GM12878 (cell line): ENCODE results near the gene CHRND. TPM values are rescaled to one million over a fixed set of nuclear protein-coding genes. Genes with fewer than 3 reads are reported as not detected.

Source experiments
- BMI1 ChIP-seq: fragments of 450-650 bp; IDR thresholded peaks from 2 replicates; pipeline ENCODE4 v1.6.1; 2016; ENCODE audit warnings: mild to moderate bottlenecking, moderate library complexity, borderline replicate concordance
- IKZF1 ChIP-seq: fragments of 450-650 bp; conservative IDR thresholded peaks from 2 replicates; pipeline ENCODE4 v1.6.1; 2017; ENCODE audit warnings: antibody characterized with exemption, mild to moderate bottlenecking
- NFXL1 ChIP-seq: fragments of 450-650 bp; IDR thresholded peaks from 2 replicates; pipeline ENCODE4 v1.6.1; 2017; ENCODE audit warnings: antibody characterized with exemption, mild to moderate bottlenecking, borderline replicate concordance
- TAF1 ChIP-seq: IDR thresholded peaks from 2 replicates; pipeline ENCODE4 v1.6.1; 2011; ENCODE audit warnings: mild to moderate bottlenecking, low read depth, low read length, borderline replicate concordance
- polyA plus RNA-seq, 11 experiments: library from polyadenylated mRNA; depleted of rRNA in 4 of 11; unstranded in 6 of 11; stranded (reverse) in 5 of 11; fragments of >200 nt; fragmentation: Nextera tagmentation in 4 of 11; fragmentation: Illumina TruSeq in 1 of 11; extraction: Ambion mirVana in 4 of 11; extraction: Trizol in 1 of 11; gene quantifications; 1 replicate in 1 of 11; 2 replicates in 10 of 11; pipeline versions ENCODE4 v1.2.1 to v1.2.3, GENCODE V29; 2011 to 2016; ENCODE audit warnings: inconsistent platforms in 2 of 11, missing spikeins in 2 of 11, low read depth in 1 of 11
- total RNA-seq, 4 experiments: library from RNA; depleted of rRNA in 3 of 4; stranded (reverse); fragments of >200 nt in 3 of 4; fragmentation: Illumina TruSeq in 1 of 4; extraction: Trizol in 1 of 4; gene quantifications; 2 replicates each; pipeline versions ENCODE4 v1.2.1 to v1.2.3, GENCODE V29; 2013 to 2021
- TF ChIP-seq, protein P1 (sequence below): IDR thresholded peaks from 2 replicates; pipeline ENCODE4 v1.6.1; 2011; ENCODE audit warnings: mild to moderate bottlenecking, low read depth, low read length, moderate library complexity; ENCODE audit not compliant: insufficient replicate concordance
- TF ChIP-seq, protein P2 (sequence below): IDR thresholded peaks from 2 replicates; pipeline ENCODE4 v1.6.1; 2012; ENCODE audit warnings: low read depth, low read length, improper control_type of control experiment

Gene CHRND
- total and polyA plus RNA-seq, 10 of the 15 experiments (the other 5 are each of a cell fraction or from before 2014, with no cell fraction given): not detected

DNA sequence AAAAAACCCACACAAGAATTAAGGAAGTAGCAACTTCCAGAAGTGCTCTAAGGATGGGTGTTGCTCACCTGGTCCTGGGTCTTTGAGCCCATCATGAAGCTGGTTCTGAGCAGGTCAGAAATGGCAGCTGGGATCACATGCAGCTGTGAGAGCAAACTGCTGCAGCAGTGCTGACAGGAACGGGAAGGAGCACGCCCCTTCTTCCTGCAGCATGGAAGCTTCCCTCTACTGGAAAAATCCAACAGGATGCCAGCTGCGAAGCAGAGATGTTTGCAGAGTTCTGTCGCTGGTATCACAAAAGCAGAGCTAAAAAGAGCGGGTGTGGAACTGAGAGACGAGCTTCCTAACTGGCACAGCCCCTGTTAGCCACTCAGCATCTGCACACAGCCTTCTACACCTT, 58.3 kb downstream of the CHRND start (continued):
- TF ChIP-seq, protein P1, sequence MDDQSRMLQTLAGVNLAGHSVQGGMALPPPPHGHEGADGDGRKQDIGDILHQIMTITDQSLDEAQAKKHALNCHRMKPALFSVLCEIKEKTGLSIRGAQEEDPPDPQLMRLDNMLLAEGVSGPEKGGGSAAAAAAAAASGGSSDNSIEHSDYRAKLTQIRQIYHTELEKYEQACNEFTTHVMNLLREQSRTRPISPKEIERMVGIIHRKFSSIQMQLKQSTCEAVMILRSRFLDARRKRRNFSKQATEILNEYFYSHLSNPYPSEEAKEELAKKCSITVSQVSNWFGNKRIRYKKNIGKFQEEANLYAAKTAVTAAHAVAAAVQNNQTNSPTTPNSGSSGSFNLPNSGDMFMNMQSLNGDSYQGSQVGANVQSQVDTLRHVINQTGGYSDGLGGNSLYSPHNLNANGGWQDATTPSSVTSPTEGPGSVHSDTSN: no peak
- TF ChIP-seq IKZF1: no peak
- TF ChIP-seq, protein P2, sequence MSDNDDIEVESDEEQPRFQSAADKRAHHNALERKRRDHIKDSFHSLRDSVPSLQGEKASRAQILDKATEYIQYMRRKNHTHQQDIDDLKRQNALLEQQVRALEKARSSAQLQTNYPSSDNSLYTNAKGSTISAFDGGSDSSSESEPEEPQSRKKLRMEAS: no peak
- TF ChIP-seq TAF1: no peak
- TF ChIP-seq NFXL1: no peak
- TF ChIP-seq BMI1: no peak

Other genes with a start within 250 kb of the CHRND start
Only the 7 nearest of the 10 such genes appear.
- gene ALPI, start 70.0 kb upstream of the CHRND start, total RNA-seq (2014; rRNA removed): not detected in 2 replicates
- not detected in 2 replicates for gene ALPI, start 70.0 kb upstream of the CHRND start, total RNA-seq (2014; rRNA removed; fragmentation: Illumina TruSeq; extraction: Trizol)
- gene ALPI, start 70.0 kb upstream of the CHRND start, total RNA-seq (2021): not detected in 2 replicates
- gene ALPI, start 70.0 kb upstream of the CHRND start, polyA plus RNA-seq (2011; rRNA removed): not detected in 2 replicates
- gene ALPI, start 70.0 kb upstream of the CHRND start, polyA plus RNA-seq (2014; fragmentation: Illumina TruSeq; extraction: Trizol): not detected in 2 replicates
- not detected for gene ALPI, start 70.0 kb upstream of the CHRND start, polyA plus RNA-seq (2014; fragmentation: Nextera tagmentation; extraction: Ambion mirVana)
- not detected in 2 replicates for gene ALPI, start 70.0 kb upstream of the CHRND start, polyA plus RNA-seq (2014; rRNA removed)
- not detected for gene ALPI, start 70.0 kb upstream of the CHRND start, polyA plus RNA-seq (2016; fragmentation: Nextera tagmentation; extraction: Ambion mirVana)
- gene ECEL1, start 38.3 kb upstream of the CHRND start, total RNA-seq (2014; rRNA removed): not detected in 2 replicates
- not detected in 2 replicates for gene ECEL1, start 38.3 kb upstream of the CHRND start, total RNA-seq (2014; rRNA removed; fragmentation: Illumina TruSeq; extraction: Trizol)
- 0.08 TPM in 1 of 2 replicates, not detected in the other for gene ECEL1, start 38.3 kb upstream of the CHRND start, total RNA-seq (2021)
- not detected in 2 replicates for gene ECEL1, start 38.3 kb upstream of the CHRND start, polyA plus RNA-seq (2011; rRNA removed)
- not detected in 2 replicates for gene ECEL1, start 38.3 kb upstream of the CHRND start, polyA plus RNA-seq (2014; fragmentation: Illumina TruSeq; extraction: Trizol)
- not detected for gene ECEL1, start 38.3 kb upstream of the CHRND start, polyA plus RNA-seq (2014; fragmentation: Nextera tagmentation; extraction: Ambion mirVana)
- gene ECEL1, start 38.3 kb upstream of the CHRND start, polyA plus RNA-seq (2014; rRNA removed): not detected in 2 replicates
- not detected for gene ECEL1, start 38.3 kb upstream of the CHRND start, polyA plus RNA-seq (2016; fragmentation: Nextera tagmentation; extraction: Ambion mirVana)
- not detected in 2 replicates for gene PRSS56, start 5.8 kb upstream of the CHRND start, total RNA-seq (2014; rRNA removed)
- gene PRSS56, start 5.8 kb upstream of the CHRND start, total RNA-seq (2014; rRNA removed; fragmentation: Illumina TruSeq; extraction: Trizol): not detected in 2 replicates
- not detected in 2 replicates for gene PRSS56, start 5.8 kb upstream of the CHRND start, total RNA-seq (2021)
- gene PRSS56, start 5.8 kb upstream of the CHRND start, polyA plus RNA-seq (2011; rRNA removed): not detected in 2 replicates
- not detected in 2 replicates for gene PRSS56, start 5.8 kb upstream of the CHRND start, polyA plus RNA-seq (2014; fragmentation: Illumina TruSeq; extraction: Trizol)
- not detected for gene PRSS56, start 5.8 kb upstream of the CHRND start, polyA plus RNA-seq (2014; fragmentation: Nextera tagmentation; extraction: Ambion mirVana)
- not detected in 2 replicates for gene PRSS56, start 5.8 kb upstream of the CHRND start, polyA plus RNA-seq (2014; rRNA removed)
- gene PRSS56, start 5.8 kb upstream of the CHRND start, polyA plus RNA-seq (2016; fragmentation: Nextera tagmentation; extraction: Ambion mirVana): not detected
- gene CHRNG, start 13.5 kb downstream of the CHRND start, total RNA-seq (2014; rRNA removed): 0.05 TPM in 1 of 2 replicates, not detected in the other
- gene CHRNG, start 13.5 kb downstream of the CHRND start, total RNA-seq (2014; rRNA removed; fragmentation: Illumina TruSeq; extraction: Trizol): not detected in 2 replicates
- not detected in 2 replicates for gene CHRNG, start 13.5 kb downstream of the CHRND start, total RNA-seq (2021)
- gene CHRNG, start 13.5 kb downstream of the CHRND start, polyA plus RNA-seq (2011; rRNA removed): not detected in 2 replicates
- gene CHRNG, start 13.5 kb downstream of the CHRND start, polyA plus RNA-seq (2014; fragmentation: Illumina TruSeq; extraction: Trizol): not detected in 2 replicates
- gene CHRNG, start 13.5 kb downstream of the CHRND start, polyA plus RNA-seq (2014; fragmentation: Nextera tagmentation; extraction: Ambion mirVana): not detected
- gene CHRNG, start 13.5 kb downstream of the CHRND start, polyA plus RNA-seq (2014; rRNA removed): not detected in 2 replicates
- gene CHRNG, start 13.5 kb downstream of the CHRND start, polyA plus RNA-seq (2016; fragmentation: Nextera tagmentation; extraction: Ambion mirVana): under 1 TPM in 1 of 2 experiments, not detected in 1; 0.17 TPM
- gene TIGD1, start 24.4 kb downstream of the CHRND start, total RNA-seq (2014; rRNA removed): 5.9 and 7.4 TPM in 2 replicates
- gene TIGD1, start 24.4 kb downstream of the CHRND start, total RNA-seq (2014; rRNA removed; fragmentation: Illumina TruSeq; extraction: Trizol): 5.6 and 6.0 TPM in 2 replicates
- gene TIGD1, start 24.4 kb downstream of the CHRND start, total RNA-seq (2021): 4.6 and 5.3 TPM in 2 replicates
- gene TIGD1, start 24.4 kb downstream of the CHRND start, polyA plus RNA-seq (2011; rRNA removed): 4.2 and 5.7 TPM in 2 replicates
- gene TIGD1, start 24.4 kb downstream of the CHRND start, polyA plus RNA-seq (2014; fragmentation: Illumina TruSeq; extraction: Trizol): 5.2 and 6.6 TPM in 2 replicates
- 1 to 10 TPM; 1.4 to 2.0 TPM for gene TIGD1, start 24.4 kb downstream of the CHRND start, polyA plus RNA-seq (2014; fragmentation: Nextera tagmentation; extraction: Ambion mirVana)
- 5.6 and 5.9 TPM in 2 replicates for gene TIGD1, start 24.4 kb downstream of the CHRND start, polyA plus RNA-seq (2014; rRNA removed)
- 1 to 10 TPM; 6.6 to 8.4 TPM for gene TIGD1, start 24.4 kb downstream of the CHRND start, polyA plus RNA-seq (2016; fragmentation: Nextera tagmentation; extraction: Ambion mirVana)
- 72.5 and 83.5 TPM in 2 replicates for gene EIF4E2, start 24.5 kb downstream of the CHRND start, total RNA-seq (2014; rRNA removed)
- 103 and 130 TPM in 2 replicates for gene EIF4E2, start 24.5 kb downstream of the CHRND start, total RNA-seq (2014; rRNA removed; fragmentation: Illumina TruSeq; extraction: Trizol)
- gene EIF4E2, start 24.5 kb downstream of the CHRND start, total RNA-seq (2021): 73.2 and 73.3 TPM in 2 replicates
- 49.2 and 56.1 TPM in 2 replicates for gene EIF4E2, start 24.5 kb downstream of the CHRND start, polyA plus RNA-seq (2011; rRNA removed)
- gene EIF4E2, start 24.5 kb downstream of the CHRND start, polyA plus RNA-seq (2014; fragmentation: Illumina TruSeq; extraction: Trizol): 116 and 121 TPM in 2 replicates
- gene EIF4E2, start 24.5 kb downstream of the CHRND start, polyA plus RNA-seq (2014; fragmentation: Nextera tagmentation; extraction: Ambion mirVana): 100 to 1,000 TPM; 100 to 158 TPM
- gene EIF4E2, start 24.5 kb downstream of the CHRND start, polyA plus RNA-seq (2014; rRNA removed): 71.1 and 78.0 TPM in 2 replicates
- gene EIF4E2, start 24.5 kb downstream of the CHRND start, polyA plus RNA-seq (2016; fragmentation: Nextera tagmentation; extraction: Ambion mirVana): 100 to 1,000 TPM; 119 to 135 TPM
- gene EFHD1, start 107.4 kb downstream of the CHRND start, total RNA-seq (2014; rRNA removed): not detected in 2 replicates
- gene EFHD1, start 107.4 kb downstream of the CHRND start, total RNA-seq (2014; rRNA removed; fragmentation: Illumina TruSeq; extraction: Trizol): not detected in 2 replicates
- gene EFHD1, start 107.4 kb downstream of the CHRND start, total RNA-seq (2021): 0.19 TPM in 1 of 2 replicates, not detected in the other
- not detected in 2 replicates for gene EFHD1, start 107.4 kb downstream of the CHRND start, polyA plus RNA-seq (2011; rRNA removed)
- gene EFHD1, start 107.4 kb downstream of the CHRND start, polyA plus RNA-seq (2014; fragmentation: Illumina TruSeq; extraction: Trizol): 0.07 TPM in 1 of 2 replicates, not detected in the other
- not detected for gene EFHD1, start 107.4 kb downstream of the CHRND start, polyA plus RNA-seq (2014; fragmentation: Nextera tagmentation; extraction: Ambion mirVana)
- not detected in 2 replicates for gene EFHD1, start 107.4 kb downstream of the CHRND start, polyA plus RNA-seq (2014; rRNA removed)
- not detected for gene EFHD1, start 107.4 kb downstream of the CHRND start, polyA plus RNA-seq (2016; fragmentation: Nextera tagmentation; extraction: Ambion mirVana)